Neural progenitor cell (in vitro differentiated cells): Measurements from ENCODE around the gene MSN. TPM values are rescaled to one million over a fixed set of nuclear protein-coding genes. Genes with fewer than 3 reads are reported as not detected.

Experiments used
- DNase-seq: peaks from one replicate; pipeline ENCODE4 v3.0.0-alpha.2; 2016; ENCODE audit warnings: low spot score
- H2AFZ ChIP-seq: fragments of 200-600 bp; sonication (generic); replicated peaks from 2 replicates; pipeline ENCODE4 v1.6.1; 2016; ENCODE audit warnings: antibody characterized with exemption
- H3F3A ChIP-seq: fragments of 200-600 bp; sonication (generic); 2 replicates; pipeline ENCODE4 v1.6.1; 2016; ENCODE audit warnings: antibody characterized with exemption, low read depth
- H3K27ac ChIP-seq: fragments of 200-600 bp; sonication (generic); 2 replicates; pipeline ENCODE4 v1.5.1; 2016; ENCODE audit warnings: mild to moderate bottlenecking
- H3K27me3 ChIP-seq: fragments of 200-600 bp; sonication (generic); 2 replicates; pipeline ENCODE4 v1.6.1; 2016; ENCODE audit warnings: mild to moderate bottlenecking, moderate library complexity
- H3K36me3 ChIP-seq: fragments of 200-600 bp; sonication (generic); 2 replicates; pipeline ENCODE4 v1.5.1; 2016
- H3K4me1 ChIP-seq: fragments of 200-600 bp; sonication (generic); 2 replicates; pipeline ENCODE4 v1.6.1; 2016; ENCODE audit warnings: mixed run types
- H3K4me2 ChIP-seq: fragments of 200-600 bp; sonication (generic); 2 replicates; pipeline ENCODE4 v1.6.1; 2016
- H3K4me3 ChIP-seq: fragments of 200-600 bp; sonication (generic); 2 replicates; pipeline ENCODE4 v1.5.1; 2016
- H3K79me2 ChIP-seq: fragments of 200-600 bp; sonication (generic); 2 replicates; pipeline ENCODE4 v1.6.1; 2016; ENCODE audit warnings: low read depth
- H3K9ac ChIP-seq: fragments of 200-600 bp; sonication (generic); 2 replicates; pipeline ENCODE4 v1.6.1; 2016
- H3K9me3 ChIP-seq: fragments of 200-600 bp; sonication (generic); 2 replicates; pipeline ENCODE4 v1.5.1; 2016; ENCODE audit warnings: low read depth
- H4K20me1 ChIP-seq: fragments of 200-600 bp; sonication (generic); 2 replicates; pipeline ENCODE4 v1.6.1; 2016; ENCODE audit warnings: low read depth
- H3K27ac Mint-ChIP-seq: 3 replicates; pipeline ENCODE4 v1.8.0; 2021; ENCODE audit warnings: mixed read lengths
- H3K27me3 Mint-ChIP-seq: 2 replicates; pipeline ENCODE4 v1.8.0; 2022; ENCODE audit warnings: low read depth, mild to moderate bottlenecking, inconsistent platforms, moderate library complexity, mixed read lengths; ENCODE audit not compliant: insufficient read depth
- H3K36me3 Mint-ChIP-seq: 3 replicates; pipeline ENCODE4 v1.8.0; 2021; ENCODE audit warnings: mixed read lengths
- H3K4me1 Mint-ChIP-seq: 3 replicates; pipeline ENCODE4 v1.8.0; 2021; ENCODE audit warnings: mixed read lengths
- H3K4me3 Mint-ChIP-seq: 3 replicates; pipeline ENCODE4 v1.8.0; 2021; ENCODE audit warnings: mild to moderate bottlenecking, moderate library complexity, mixed read lengths
- H3K9me3 Mint-ChIP-seq: 3 replicates; pipeline ENCODE4 v1.8.0; 2020; ENCODE audit warnings: mixed read lengths
- CTCF ChIP-seq: fragments of 200-600 bp; sonication (generic); IDR thresholded peaks from 2 replicates; pipeline ENCODE4 v1.5.1; 2017; ENCODE audit warnings: antibody characterized with exemption, mild to moderate bottlenecking
- EZH2 ChIP-seq: fragments of 200-600 bp; sonication (generic); IDR thresholded peaks from 2 replicates; pipeline ENCODE4 v1.6.1; 2017; ENCODE audit warnings: antibody characterized with exemption, mild to moderate bottlenecking, moderate library complexity
- EZH2phosphoT487 ChIP-seq: fragments of 200-600 bp; sonication (generic); IDR thresholded peaks from 2 replicates; pipeline ENCODE4 v1.6.1; 2017; ENCODE audit warnings: antibody characterized with exemption
- total RNA-seq: library from RNA; depleted of rRNA; stranded (reverse); fragments of >200 nt; gene quantifications from 2 replicates; pipeline ENCODE4 v1.2.3, GENCODE V29; 2015; ENCODE audit warnings: low replicate concordance

MSN gene
- total RNA-seq, 1 donor from 2014 or later = 97.4 TPM

DNA sequence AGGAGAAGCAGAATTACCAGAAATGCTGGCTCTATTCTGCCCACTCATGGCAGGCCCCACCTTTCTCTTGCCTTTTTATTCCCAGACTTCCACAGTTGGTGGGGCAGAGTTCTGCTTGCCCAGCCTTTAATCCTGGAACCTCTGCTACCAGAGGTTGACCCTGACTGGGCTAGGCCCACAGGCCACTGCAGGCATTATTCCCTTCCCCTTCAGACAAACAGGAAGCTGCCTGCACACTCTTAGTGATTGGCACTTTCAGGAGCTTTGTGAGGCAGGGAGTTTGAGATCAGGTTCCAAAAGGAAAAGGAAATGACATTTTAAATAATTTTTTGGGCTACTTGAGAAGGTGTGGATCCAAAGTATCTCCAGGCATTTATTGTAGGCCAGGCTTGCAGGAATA lies 18.8 kb downstream of the MSN start:
- H3K9me3 ChIP-seq = no peaks in the 10 kb centered on the region
- no peak for DNase-seq
- H3K9ac ChIP-seq = no peak overlapping the region
- Mint-ChIP-seq H3K4me3 (no peak overlapping the region), H3K27me3 (peaks cover 2% of the 10 kb centered on the region), H3K36me3 (peaks cover 4% of the 10 kb centered on the region), H3K9me3 (peaks cover 12% of the 10 kb centered on the region), H3K27ac (no peak overlapping the region), H3K4me1 (no peaks in the 10 kb centered on the region)
- H3K27ac ChIP-seq = no peak overlapping the region
- no peaks in the 10 kb centered on the region for H3K27me3 ChIP-seq
- H2AFZ ChIP-seq = no peak overlapping the region
- peaks cover 51% of the 10 kb centered on the region for H3K79me2 ChIP-seq
- no peak overlapping the region for H3K4me3 ChIP-seq
- H3K36me3 ChIP-seq = no peaks in the 10 kb centered on the region
- H3K4me2 ChIP-seq = no peak overlapping the region
- H3K4me1 ChIP-seq = no peaks in the 10 kb centered on the region
- peaks cover 5% of the 10 kb centered on the region for H4K20me1 ChIP-seq
- H3F3A ChIP-seq = no peaks in the 10 kb centered on the region
- TF ChIP-seq EZH2 (no peak), CTCF (no peak), EZH2phosphoT487 (no peak)

GRCh38 chrX:65687367-65687766 lies 19.9 kb downstream of the MSN start:
- no peak overlapping the region for H2AFZ ChIP-seq
- peaks cover 16% of the 10 kb centered on the region for H3K9me3 Mint-ChIP-seq

GRCh38 chrX:65688403-65688871 lies 21.0 kb downstream of the MSN start:
- no peak overlapping the region for H3K27ac Mint-ChIP-seq
- no peak for TF ChIP-seq EZH2
- no peak for TF ChIP-seq EZH2phosphoT487
- no peak for TF ChIP-seq CTCF
- DNase-seq = no peak
- no peaks in the 10 kb centered on the region for H3K27me3 ChIP-seq
- no peak overlapping the region for H2AFZ ChIP-seq
- peaks cover 19% of the 10 kb centered on the region for H3K9me3 Mint-ChIP-seq
- H3F3A ChIP-seq = peaks cover 7% of the 10 kb centered on the region
- H3K9ac ChIP-seq = no peak overlapping the region
- H3K36me3 Mint-ChIP-seq = peaks cover 9% of the 10 kb centered on the region
- peaks cover 2% of the 10 kb centered on the region for H3K27me3 Mint-ChIP-seq
- no peak overlapping the region for H3K27ac ChIP-seq
- no peaks in the 10 kb centered on the region for H3K4me1 Mint-ChIP-seq
- no peak overlapping the region for H3K4me3 ChIP-seq
- no peak overlapping the region for H3K4me2 ChIP-seq
- no peaks in the 10 kb centered on the region for H3K9me3 ChIP-seq
- H4K20me1 ChIP-seq = peaks cover 7% of the 10 kb centered on the region
- H3K4me3 Mint-ChIP-seq = no peak overlapping the region
- peaks cover 44% of the 10 kb centered on the region for H3K79me2 ChIP-seq
- no peaks in the 10 kb centered on the region for H3K36me3 ChIP-seq
- H3K4me1 ChIP-seq = no peaks in the 10 kb centered on the region

More at GRCh38 chrX:65687367-65687766, 19.9 kb downstream of the MSN start:
- Histone ChIP-seq H3K4me3 (no peak overlapping the region), H3K9me3 (no peaks in the 10 kb centered on the region), H3K4me2 (no peak overlapping the region), H3K4me1 (no peaks in the 10 kb centered on the region), H3K79me2 (peaks cover 48% of the 10 kb centered on the region), H3K36me3 (no peaks in the 10 kb centered on the region), H4K20me1 (peaks cover 5% of the 10 kb centered on the region), H3F3A (peaks cover 7% of the 10 kb centered on the region), H3K9ac (no peak overlapping the region), H3K27ac (no peak overlapping the region), H3K27me3 (no peaks in the 10 kb centered on the region)
- Mint-ChIP-seq H3K4me3 (no peak overlapping the region), H3K27ac (no peak overlapping the region), H3K36me3 (peaks cover 5% of the 10 kb centered on the region), H3K4me1 (no peaks in the 10 kb centered on the region), H3K27me3 (peaks cover 2% of the 10 kb centered on the region)
- DNase-seq = no peak
- TF ChIP-seq EZH2 (no peak), CTCF (no peak), EZH2phosphoT487 (no peak)
